NT2/D1 (cell line): ENCODE measurements around the gene RTN4R.
A peak's percentile ranks its signal among the peaks of the same experiment; 100 is the strongest.
"Not testable (repeated sequence)": the region's sequence is repeated elsewhere in the genome, so short reads cannot be mapped to it uniquely, and the experiment has no call there.

Experiments
- DNase-seq: peaks from one replicate; pipeline ENCODE4 v3.0.0-alpha.2; 2011; ENCODE audit warnings: low read depth, low spot score
- H3K27me3 ChIP-seq: 2 replicates; pipeline ENCODE4 v1.6.0; 2011; ENCODE audit warnings: mild to moderate bottlenecking; ENCODE audit not compliant: insufficient read length, insufficient read depth
- H3K36me3 ChIP-seq: 2 replicates; pipeline ENCODE4 v1.6.1; 2011; ENCODE audit warnings: mild to moderate bottlenecking, low read length, mixed read lengths; ENCODE audit not compliant: insufficient read depth, insufficient read length
- H3K4me1 ChIP-seq: 2 replicates; pipeline ENCODE4 v1.5.1; 2011; ENCODE audit not compliant: insufficient read depth, insufficient read length
- H3K4me3 ChIP-seq: 2 replicates; pipeline ENCODE4 v1.5.1; 2011; ENCODE audit warnings: low read depth; ENCODE audit not compliant: insufficient read length
- H3K9ac ChIP-seq: 2 replicates; pipeline ENCODE4 v1.6.0; 2011; ENCODE audit warnings: low read depth; ENCODE audit not compliant: insufficient read length
- H3K9me3 ChIP-seq: 2 replicates; pipeline ENCODE4 v1.5.1; 2011; ENCODE audit warnings: mild to moderate bottlenecking, low read length; ENCODE audit not compliant: insufficient read depth
- SUZ12 ChIP-seq: IDR thresholded peaks from 2 replicates; pipeline ENCODE4 v1.6.1; 2011; ENCODE audit not compliant: insufficient read length, insufficient read depth; ENCODE audit errors: extremely low read depth
- YY1 ChIP-seq: IDR thresholded peaks from 2 replicates; pipeline ENCODE4 v1.6.1; 2011; ENCODE audit not compliant: insufficient read length, insufficient read depth
- ZNF274 ChIP-seq: IDR thresholded peaks from 2 replicates; pipeline ENCODE4 v1.6.1; 2011; ENCODE audit warnings: mild to moderate bottlenecking, low read depth, low read length

Gene RTN4R

DNA sequence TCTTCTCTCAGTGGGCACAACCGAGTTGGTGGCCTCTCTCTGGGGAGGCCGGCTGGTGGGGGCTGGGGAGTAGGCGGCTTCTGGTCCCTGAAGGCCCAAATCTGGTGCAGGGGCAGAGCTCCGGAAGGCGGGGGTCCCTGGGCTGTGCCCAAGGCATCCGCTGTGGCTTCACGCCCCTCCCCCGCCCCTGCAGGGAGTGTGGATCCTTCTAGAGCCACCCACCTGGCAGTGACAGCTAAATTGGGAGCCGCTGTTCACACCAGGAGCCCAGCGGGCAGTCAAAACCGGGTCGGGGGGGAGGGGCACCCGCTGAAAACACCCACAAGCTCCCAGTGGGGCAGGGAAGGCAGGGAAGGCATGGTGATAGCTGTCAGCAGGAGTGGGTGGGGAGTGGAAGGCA is 4.6 kb upstream of the RTN4R start:
- TF ChIP-seq ZNF274 = no peak
- no peak for TF ChIP-seq YY1
- no peak for TF ChIP-seq SUZ12
- Histone ChIP-seq H3K4me1 (peaks cover 7% of the 10 kb centered on the region), H3K9me3 (no peaks in the 10 kb centered on the region), H3K27me3 (no peaks in the 10 kb centered on the region), H3K36me3 (no peaks in the 10 kb centered on the region), H3K4me3 (no peak overlapping the region), H3K9ac (no peak overlapping the region)
- DNase-seq = no peak

- no peaks in the 10 kb centered on the region for H3K9me3 ChIP-seq
- peaks cover 8% of the 10 kb centered on the region for H3K4me1 ChIP-seq
- H3K36me3 ChIP-seq = no peaks in the 10 kb centered on the region
- no peak for DNase-seq
- H3K27me3 ChIP-seq = no peaks in the 10 kb centered on the region
- TF ChIP-seq YY1 = no peak
- TF ChIP-seq ZNF274 = no peak
- no peak for TF ChIP-seq SUZ12
- H3K9ac ChIP-seq = no peak overlapping the region
- no peak overlapping the region for H3K4me3 ChIP-seq
Measured at GRCh38 chr22:20272174-20272573, 4.1 kb upstream of the RTN4R start.

DNA sequence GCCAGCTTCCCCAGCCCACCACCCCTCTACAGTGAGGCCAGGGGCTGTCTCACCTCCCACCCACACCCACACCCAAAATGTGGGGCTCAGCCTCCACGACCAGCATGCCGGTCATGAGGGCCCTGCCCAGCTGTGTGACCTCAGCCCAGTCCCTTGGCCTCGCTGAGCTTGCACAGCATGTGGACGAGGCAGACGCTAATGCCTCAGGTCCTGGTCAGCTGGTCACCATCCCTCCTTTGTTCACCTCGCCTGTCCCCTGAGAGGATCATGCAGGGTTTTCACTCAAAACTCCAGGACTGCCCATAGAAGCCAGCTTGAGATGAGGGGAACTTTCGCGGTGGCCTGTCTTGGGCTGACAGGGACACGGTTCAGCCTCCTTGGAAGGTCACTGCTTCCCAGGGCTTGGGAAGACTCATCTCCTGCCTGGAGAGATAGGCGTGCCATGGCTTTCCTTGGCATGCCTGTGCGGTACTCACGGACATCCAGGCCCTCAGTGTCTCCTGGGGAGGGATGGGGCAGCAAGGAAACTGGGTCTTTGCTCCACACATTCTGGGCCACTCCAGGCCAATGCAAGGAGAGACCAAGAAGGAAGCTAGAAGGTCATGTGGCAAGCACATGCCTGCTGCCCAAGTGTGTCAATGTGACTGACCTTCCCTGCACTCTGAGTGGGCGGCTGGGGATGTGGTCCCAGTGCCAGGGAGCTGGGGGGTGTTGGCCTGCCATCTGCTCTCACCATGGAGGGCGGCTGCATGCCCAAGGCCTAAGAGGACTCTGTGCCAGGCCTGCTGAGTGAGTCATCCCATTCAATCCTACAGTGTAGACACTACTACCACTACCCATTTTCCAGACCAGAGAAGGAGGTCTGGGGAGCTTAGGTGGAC is 3.2 kb upstream of the RTN4R start:
- H3K9ac ChIP-seq = no peak overlapping the region
- H3K4me1 ChIP-seq = peaks cover 12% of the 10 kb centered on the region
- no peaks in the 10 kb centered on the region for H3K27me3 ChIP-seq
- no peak overlapping the region for H3K4me3 ChIP-seq
- H3K36me3 ChIP-seq = no peaks in the 10 kb centered on the region
- no peaks in the 10 kb centered on the region for H3K9me3 ChIP-seq
- TF ChIP-seq YY1 (no peak), SUZ12 (no peak), ZNF274 (no peak)
- no peak for DNase-seq

DNA sequence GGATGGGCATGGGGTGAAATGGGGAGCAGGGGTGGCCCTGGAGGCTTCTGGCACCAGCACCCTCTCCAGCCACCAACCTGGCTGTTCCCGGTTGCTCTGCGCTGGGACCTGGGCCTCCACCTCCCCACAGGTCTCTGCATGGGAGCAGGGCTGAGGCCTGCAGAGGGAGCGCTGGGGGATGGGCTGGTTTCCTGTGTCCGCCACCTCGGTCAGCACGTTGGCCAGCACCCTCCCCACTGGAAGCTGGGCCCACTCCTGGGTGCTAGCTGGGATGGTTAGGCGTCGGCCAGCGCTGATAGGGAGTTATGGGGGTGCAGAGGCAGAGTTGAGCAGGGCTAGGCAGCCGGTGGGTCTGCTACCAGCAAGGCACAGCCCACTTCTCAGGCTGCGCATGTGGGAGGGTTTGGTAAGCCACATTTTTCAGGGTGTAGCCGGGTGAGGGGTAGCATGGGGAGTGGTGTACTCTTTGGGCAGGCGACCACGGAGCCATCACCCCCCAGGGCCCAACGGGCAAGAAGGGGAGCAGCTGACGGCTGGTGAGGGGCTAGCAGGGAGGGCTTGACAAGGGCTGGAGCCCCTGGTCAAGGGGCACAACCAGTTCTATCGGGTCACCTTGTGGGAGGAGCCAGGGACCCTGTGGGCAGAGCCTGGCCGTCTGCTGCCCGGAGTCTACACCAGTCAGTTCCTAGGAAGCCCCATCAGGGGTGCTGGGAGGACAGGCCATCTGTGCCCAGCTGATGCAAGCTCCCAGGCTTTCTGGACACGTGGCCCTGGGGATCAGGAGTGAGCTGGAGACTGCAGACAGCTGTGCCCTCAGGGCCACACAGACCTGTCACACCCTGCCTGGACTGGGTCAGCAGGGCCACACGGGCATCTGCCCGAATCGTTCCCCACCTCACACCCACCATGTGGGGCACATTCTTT is 2.3 kb upstream of the RTN4R start:
- not testable (repeated sequence) for H3K36me3 ChIP-seq, H3K9ac ChIP-seq

DNA sequence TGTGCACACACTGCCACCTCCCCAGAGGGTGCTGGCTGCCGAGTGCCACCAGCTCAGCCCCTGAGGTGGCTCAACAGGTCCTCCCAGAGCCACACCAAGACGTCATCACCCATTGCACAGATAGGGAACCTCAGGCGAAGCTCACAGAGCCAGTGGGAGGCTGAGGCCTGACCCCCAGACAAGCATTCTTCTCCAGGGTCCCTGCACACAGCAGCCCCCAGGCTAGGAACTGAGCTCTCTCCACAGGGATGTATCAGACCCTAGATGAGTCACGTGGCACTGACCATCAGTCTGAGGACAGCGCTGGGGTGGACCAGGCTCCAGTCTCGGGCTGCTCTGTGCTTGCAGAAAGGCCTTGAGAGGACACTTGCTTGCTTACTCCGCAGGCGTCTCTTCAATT is 1.6 kb upstream of the RTN4R start:
- H3K4me1 ChIP-seq = peaks cover 12% of the 10 kb centered on the region
- H3K9ac ChIP-seq, H3K9me3 ChIP-seq, H3K4me3 ChIP-seq, H3K36me3 ChIP-seq, H3K27me3 ChIP-seq, DNase-seq: not testable (repeated sequence)

More for the DNA sequence above, 2.3 kb upstream of the RTN4R start:
- H3K4me3 ChIP-seq, H3K9me3 ChIP-seq, H3K27me3 ChIP-seq, DNase-seq: not testable (repeated sequence)
- peaks cover 12% of the 10 kb centered on the region for H3K4me1 ChIP-seq

- H3K27me3 ChIP-seq, H3K4me3 ChIP-seq, H3K9ac ChIP-seq, H3K36me3 ChIP-seq, H3K9me3 ChIP-seq, H3K4me1 ChIP-seq, DNase-seq: not testable (repeated sequence)
Measured at GRCh38 chr22:20269201-20269600, 1.1 kb upstream of the RTN4R start.

DNA sequence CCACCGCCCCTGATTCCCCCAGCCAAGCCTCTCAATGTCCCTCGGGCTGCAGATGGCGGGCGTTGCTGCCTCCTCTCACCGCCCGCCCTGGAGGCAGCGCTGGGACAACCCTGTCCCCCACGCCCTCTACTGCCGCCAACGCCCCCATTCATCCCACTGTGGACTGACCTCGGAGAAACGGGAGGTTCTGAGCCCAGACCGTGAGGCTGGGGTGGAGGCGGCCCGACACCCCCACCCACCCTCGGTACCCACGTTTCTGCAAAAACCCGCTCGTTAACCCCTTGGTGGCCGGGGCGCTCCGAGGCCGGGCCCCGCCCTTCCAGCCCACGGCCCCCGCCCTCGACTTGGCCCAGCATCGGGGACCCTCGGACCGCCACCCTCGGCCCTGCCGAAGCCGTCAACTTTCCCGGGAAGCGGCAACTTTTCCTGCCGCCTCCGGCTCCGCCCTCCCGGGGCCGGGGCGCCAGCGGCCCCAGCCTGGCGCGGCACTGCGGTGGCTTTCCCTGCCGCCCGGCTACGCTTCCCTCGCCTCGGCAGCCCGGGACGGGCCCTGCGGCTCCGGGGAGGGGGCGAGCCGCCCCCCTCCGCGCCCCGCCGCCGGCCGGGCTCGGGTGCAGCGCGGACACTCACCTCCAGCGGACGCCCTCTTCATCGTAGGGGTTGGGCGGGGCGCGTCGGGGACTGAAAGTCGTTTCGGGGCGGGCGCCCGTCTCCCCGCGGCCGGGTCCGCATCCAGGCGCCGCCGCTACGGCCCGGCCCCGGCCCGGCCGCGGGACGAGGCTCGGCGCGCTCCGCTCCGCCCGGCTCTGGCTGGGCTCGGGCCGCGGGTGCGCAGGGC is 458 bp downstream of the RTN4R start:
- no peak for DNase-seq
- no peak for TF ChIP-seq SUZ12
- TF ChIP-seq ZNF274 = no peak
- TF ChIP-seq YY1 = no peak
- H3K27me3 ChIP-seq = no peaks in the 10 kb centered on the region
- H3K36me3 ChIP-seq = no peaks in the 10 kb centered on the region
- H3K9ac ChIP-seq = peak overlapping the region; percentile 74
- no peaks in the 10 kb centered on the region for H3K9me3 ChIP-seq
- H3K4me1 ChIP-seq = peaks cover 9% of the 10 kb centered on the region
- peak overlapping the region; percentile 51 for H3K4me3 ChIP-seq

- not testable (repeated sequence) for H3K27me3 ChIP-seq, H3K36me3 ChIP-seq, H3K4me1 ChIP-seq, H3K9me3 ChIP-seq, DNase-seq
- Histone ChIP-seq H3K9ac (peak overlapping the region; percentile 74), H3K4me3 (peak overlapping the region; percentile 51)
Measured at GRCh38 chr22:20266667-20267440, 1.3 kb downstream of the RTN4R start.

DNA sequence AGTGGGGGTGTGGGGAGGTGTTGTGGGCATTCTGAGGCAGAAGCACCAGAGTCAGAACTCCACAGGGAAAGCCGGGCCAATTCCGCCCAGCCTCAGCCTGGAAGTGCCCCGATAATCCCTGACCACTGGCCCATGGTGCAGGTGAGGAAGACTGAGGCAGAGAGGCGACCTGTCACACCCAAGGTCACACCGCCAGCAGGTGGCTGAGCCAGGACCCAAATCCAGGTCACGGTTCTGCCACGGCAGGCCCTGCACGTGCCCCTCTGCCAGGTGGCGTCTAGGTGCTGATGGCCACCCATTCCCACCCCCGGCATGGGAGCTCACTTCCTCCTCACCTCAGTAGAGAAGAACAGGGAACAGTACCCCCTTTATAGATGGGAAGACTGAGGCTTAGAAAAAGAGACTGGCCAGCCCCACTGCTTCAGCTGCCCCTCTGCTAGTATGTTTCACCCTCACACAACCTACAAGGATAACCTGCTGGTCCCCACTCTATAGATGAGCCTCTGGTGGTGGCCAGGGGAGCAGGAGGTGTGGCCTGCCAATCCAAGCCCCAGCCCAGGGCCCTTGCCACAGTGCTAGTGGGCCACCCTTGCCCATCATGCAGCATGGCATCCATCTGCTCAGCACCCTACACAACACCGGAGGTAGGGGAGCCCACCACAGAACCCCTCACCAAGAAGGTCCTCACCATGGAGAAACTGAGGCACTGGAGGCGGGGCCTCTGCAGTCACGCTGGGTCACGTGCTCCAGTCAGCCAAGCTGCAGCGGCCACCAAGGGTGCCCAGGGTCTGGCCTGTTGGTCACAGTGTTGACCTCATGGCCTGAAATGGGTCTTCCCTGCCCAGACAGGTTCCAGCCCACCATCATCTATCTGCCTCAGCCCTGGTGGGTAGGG is 2.1 kb downstream of the RTN4R start:
- H3K36me3 ChIP-seq, DNase-seq, H3K9me3 ChIP-seq, H3K4me1 ChIP-seq, H3K27me3 ChIP-seq, H3K4me3 ChIP-seq, H3K9ac ChIP-seq: not testable (repeated sequence)
